ENCODE results near the gene SRSF4. TPM values are rescaled to one million over a fixed set of nuclear protein-coding genes. Genes with fewer than 3 reads are reported as not detected.

The SRSF4 gene
- total and polyA plus RNA-seq, 2 of the 8 experiments (the other 6 are each of a cell fraction or from before 2014, with no cell fraction given): 34.9 to 86.5 TPM

- TF ChIP-seq ZNF274 (IDR thresholded peaks at IDR 0.05; ENCODE audit: borderline replicate concordance, extremely low read depth, low read length) (no peak), CHD1 (IDR thresholded peaks at IDR 0.05; ENCODE audit: low read depth, low read length) (no peak)
Measured at GRCh38 chr1:29186252-29186651, 4.6 kb upstream of the SRSF4 start (continued).

Data from H1 (cell line).